Right lobe of liver (tissue), 4 donors: ENCODE results near the gene ATP8B3.

ENCODE experiments used
- POLR2A ChIP-seq: fragments of 450-650 bp; IDR thresholded peaks from one replicate; pipeline ENCODE4 v1.6.1; 2017; ENCODE audit warnings: antibody characterized with exemption, mild to moderate bottlenecking
- TF ChIP-seq, protein P1 (sequence below), 4 donors: fragments of 200-600 bp in 3 of 4; fragments of 450-650 bp in 1 of 4; IDR thresholded peaks; one replicate each; pipeline versions ENCODE4 v1.5.1 to v1.8.0; 2016 to 2022; ENCODE audit warnings: antibody characterized with exemption in 4 of 4, mild to moderate bottlenecking in 2 of 4
- donor health status: DM: no; HTN: no; CAD: no.
- donor health status: DM: no; HTN: no; CAD: no.
- donor health status: DM: no; HTN: yes; CAD: no.

DNA sequence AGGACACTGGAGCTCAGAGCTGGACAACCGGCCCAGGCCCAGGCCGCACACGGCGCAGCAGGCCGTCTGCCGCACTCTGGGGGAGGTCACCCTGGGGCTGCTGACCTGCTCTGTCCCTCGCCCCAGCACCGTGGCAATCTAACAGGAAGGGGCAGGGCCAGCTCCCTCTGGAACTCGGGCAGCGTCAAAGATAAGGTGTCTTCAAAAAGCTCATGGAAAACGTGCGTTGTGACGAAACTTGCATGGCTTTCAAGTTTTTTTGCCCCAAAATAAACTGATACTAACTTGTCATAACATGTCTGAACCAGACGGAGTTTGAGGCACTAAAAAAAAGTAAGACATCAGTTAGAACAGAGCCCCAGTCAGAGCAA, 12.2 kb upstream of the ATP8B3 start:
- TF ChIP-seq, protein P1, sequence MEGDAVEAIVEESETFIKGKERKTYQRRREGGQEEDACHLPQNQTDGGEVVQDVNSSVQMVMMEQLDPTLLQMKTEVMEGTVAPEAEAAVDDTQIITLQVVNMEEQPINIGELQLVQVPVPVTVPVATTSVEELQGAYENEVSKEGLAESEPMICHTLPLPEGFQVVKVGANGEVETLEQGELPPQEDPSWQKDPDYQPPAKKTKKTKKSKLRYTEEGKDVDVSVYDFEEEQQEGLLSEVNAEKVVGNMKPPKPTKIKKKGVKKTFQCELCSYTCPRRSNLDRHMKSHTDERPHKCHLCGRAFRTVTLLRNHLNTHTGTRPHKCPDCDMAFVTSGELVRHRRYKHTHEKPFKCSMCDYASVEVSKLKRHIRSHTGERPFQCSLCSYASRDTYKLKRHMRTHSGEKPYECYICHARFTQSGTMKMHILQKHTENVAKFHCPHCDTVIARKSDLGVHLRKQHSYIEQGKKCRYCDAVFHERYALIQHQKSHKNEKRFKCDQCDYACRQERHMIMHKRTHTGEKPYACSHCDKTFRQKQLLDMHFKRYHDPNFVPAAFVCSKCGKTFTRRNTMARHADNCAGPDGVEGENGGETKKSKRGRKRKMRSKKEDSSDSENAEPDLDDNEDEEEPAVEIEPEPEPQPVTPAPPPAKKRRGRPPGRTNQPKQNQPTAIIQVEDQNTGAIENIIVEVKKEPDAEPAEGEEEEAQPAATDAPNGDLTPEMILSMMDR (IDR thresholded peaks at IDR 0.05) = no peak
- TF ChIP-seq POLR2A = no peak
